ENCODE results near the gene CHCHD3. TPM values are rescaled to one million over a fixed set of nuclear protein-coding genes. Genes with fewer than 3 reads are reported as not detected.

Gene CHCHD3
- total and polyA plus RNA-seq, 9 of the 15 experiments (the other 6 are each of a cell fraction or from before 2014, with no cell fraction given): 66.2 to 279 (median 204) TPM

DNA sequence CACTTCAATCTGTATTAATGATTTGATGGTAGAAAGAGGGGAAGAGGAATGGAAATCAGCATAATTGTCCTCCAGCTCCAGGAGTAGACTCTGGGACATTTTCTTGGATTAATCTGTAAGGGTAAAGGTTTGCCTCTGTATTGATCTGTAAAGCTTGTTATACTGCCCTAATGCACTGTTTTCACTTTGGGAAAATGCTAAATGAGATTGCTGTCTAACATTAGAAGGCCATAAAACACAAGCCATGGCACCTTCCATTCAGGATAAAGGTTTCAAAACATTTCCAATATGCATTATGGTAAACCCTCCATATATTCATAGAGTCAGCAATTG is 282.8 kb downstream of the CHCHD3 start (continued):
- TF ChIP-seq, protein P1, sequence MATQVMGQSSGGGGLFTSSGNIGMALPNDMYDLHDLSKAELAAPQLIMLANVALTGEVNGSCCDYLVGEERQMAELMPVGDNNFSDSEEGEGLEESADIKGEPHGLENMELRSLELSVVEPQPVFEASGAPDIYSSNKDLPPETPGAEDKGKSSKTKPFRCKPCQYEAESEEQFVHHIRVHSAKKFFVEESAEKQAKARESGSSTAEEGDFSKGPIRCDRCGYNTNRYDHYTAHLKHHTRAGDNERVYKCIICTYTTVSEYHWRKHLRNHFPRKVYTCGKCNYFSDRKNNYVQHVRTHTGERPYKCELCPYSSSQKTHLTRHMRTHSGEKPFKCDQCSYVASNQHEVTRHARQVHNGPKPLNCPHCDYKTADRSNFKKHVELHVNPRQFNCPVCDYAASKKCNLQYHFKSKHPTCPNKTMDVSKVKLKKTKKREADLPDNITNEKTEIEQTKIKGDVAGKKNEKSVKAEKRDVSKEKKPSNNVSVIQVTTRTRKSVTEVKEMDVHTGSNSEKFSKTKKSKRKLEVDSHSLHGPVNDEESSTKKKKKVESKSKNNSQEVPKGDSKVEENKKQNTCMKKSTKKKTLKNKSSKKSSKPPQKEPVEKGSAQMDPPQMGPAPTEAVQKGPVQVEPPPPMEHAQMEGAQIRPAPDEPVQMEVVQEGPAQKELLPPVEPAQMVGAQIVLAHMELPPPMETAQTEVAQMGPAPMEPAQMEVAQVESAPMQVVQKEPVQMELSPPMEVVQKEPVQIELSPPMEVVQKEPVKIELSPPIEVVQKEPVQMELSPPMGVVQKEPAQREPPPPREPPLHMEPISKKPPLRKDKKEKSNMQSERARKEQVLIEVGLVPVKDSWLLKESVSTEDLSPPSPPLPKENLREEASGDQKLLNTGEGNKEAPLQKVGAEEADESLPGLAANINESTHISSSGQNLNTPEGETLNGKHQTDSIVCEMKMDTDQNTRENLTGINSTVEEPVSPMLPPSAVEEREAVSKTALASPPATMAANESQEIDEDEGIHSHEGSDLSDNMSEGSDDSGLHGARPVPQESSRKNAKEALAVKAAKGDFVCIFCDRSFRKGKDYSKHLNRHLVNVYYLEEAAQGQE (IDR thresholded peaks at IDR 0.05; ENCODE audit: borderline replicate concordance): no peak
- TF ChIP-seq, protein P1 (CRISPR knock-in tag; IDR thresholded peaks at IDR 0.05; ENCODE audit: low read depth): no peak
- TF ChIP-seq PURB (CRISPR knock-in tag; IDR thresholded peaks at IDR 0.05; ENCODE audit: low read depth): no peak
- no peak for TF ChIP-seq ZNF3 (CRISPR knock-in tag; IDR thresholded peaks at IDR 0.05)
- TF ChIP-seq, protein P2, sequence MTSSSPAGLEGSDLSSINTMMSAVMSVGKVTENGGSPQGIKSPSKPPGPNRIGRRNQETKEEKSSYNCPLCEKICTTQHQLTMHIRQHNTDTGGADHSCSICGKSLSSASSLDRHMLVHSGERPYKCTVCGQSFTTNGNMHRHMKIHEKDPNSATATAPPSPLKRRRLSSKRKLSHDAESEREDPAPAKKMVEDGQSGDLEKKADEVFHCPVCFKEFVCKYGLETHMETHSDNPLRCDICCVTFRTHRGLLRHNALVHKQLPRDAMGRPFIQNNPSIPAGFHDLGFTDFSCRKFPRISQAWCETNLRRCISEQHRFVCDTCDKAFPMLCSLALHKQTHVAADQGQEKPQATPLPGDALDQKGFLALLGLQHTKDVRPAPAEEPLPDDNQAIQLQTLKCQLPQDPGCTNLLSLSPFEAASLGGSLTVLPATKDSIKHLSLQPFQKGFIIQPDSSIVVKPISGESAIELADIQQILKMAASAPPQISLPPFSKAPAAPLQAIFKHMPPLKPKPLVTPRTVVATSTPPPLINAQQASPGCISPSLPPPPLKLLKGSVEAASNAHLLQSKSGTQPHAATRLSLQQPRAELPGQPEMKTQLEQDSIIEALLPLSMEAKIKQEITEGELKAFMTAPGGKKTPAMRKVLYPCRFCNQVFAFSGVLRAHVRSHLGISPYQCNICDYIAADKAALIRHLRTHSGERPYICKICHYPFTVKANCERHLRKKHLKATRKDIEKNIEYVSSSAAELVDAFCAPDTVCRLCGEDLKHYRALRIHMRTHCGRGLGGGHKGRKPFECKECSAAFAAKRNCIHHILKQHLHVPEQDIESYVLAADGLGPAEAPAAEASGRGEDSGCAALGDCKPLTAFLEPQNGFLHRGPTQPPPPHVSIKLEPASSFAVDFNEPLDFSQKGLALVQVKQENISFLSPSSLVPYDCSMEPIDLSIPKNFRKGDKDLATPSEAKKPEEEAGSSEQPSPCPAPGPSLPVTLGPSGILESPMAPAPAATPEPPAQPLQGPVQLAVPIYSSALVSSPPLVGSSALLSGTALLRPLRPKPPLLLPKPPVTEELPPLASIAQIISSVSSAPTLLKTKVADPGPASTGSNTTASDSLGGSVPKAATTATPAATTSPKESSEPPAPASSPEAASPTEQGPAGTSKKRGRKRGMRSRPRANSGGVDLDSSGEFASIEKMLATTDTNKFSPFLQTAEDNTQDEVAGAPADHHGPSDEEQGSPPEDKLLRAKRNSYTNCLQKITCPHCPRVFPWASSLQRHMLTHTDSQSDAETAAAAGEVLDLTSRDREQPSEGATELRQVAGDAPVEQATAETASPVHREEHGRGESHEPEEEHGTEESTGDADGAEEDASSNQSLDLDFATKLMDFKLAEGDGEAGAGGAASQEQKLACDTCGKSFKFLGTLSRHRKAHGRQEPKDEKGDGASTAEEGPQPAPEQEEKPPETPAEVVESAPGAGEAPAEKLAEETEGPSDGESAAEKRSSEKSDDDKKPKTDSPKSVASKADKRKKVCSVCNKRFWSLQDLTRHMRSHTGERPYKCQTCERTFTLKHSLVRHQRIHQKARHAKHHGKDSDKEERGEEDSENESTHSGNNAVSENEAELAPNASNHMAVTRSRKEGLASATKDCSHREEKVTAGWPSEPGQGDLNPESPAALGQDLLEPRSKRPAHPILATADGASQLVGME (CRISPR knock-in tag; IDR thresholded peaks at IDR 0.05): no peak

All from K562 (cell line).